GM06990 (cell line): Measurements from ENCODE around the gene TMEM170B.

ENCODE experiments used
- DNase-seq: peaks from one replicate; pipeline ENCODE4 v3.0.0-alpha.2; 2011; ENCODE audit not compliant: insufficient read length; ENCODE audit errors: extremely low read depth
- H3K27me3 ChIP-seq: replicated peaks from 2 replicates; pipeline ENCODE4 v1.6.0; 2011; ENCODE audit warnings: low read length; ENCODE audit not compliant: control insufficient read depth, insufficient read depth
- H3K36me3 ChIP-seq: 2 replicates; pipeline ENCODE4 v1.5.1; 2011; ENCODE audit warnings: low read length; ENCODE audit not compliant: control insufficient read depth, insufficient read depth
- H3K4me3 ChIP-seq: replicated peaks from 2 replicates; pipeline ENCODE4 v1.5.1; 2011; ENCODE audit warnings: low read depth, mild to moderate bottlenecking, control low read depth, low read length
- CTCF ChIP-seq: IDR thresholded peaks from 2 replicates; pipeline ENCODE4 v1.5.1; 2011; ENCODE audit warnings: low read length, control low read depth, mild to moderate bottlenecking, inconsistent platforms; ENCODE audit not compliant: insufficient read depth, poor library complexity, severe bottlenecking

The TMEM170B gene

GRCh38 chr6:11494786-11495564 lies 42.6 kb upstream of the TMEM170B start:
- DNase-seq = no peak
- Histone ChIP-seq H3K4me3 (no peak overlapping the region), H3K36me3 (no peaks in the 10 kb centered on the region), H3K27me3 (no peaks in the 10 kb centered on the region)
- TF ChIP-seq CTCF = no peak

- Histone ChIP-seq H3K36me3 (no peaks in the 10 kb centered on the region), H3K27me3 (no peaks in the 10 kb centered on the region), H3K4me3 (no peak overlapping the region)
- DNase-seq = no peak
- no peak for TF ChIP-seq CTCF
Measured at GRCh38 chr6:11495565-11496145, 41.9 kb upstream of the TMEM170B start.

- Histone ChIP-seq H3K27me3 (no peaks in the 10 kb centered on the region), H3K4me3 (no peak overlapping the region; the same call in 1 of the 2 replicates), H3K36me3 (no peaks in the 10 kb centered on the region)
- no peak for DNase-seq
- TF ChIP-seq CTCF = peak; percentile 81
Measured at GRCh38 chr6:11496152-11497060, 41.1 kb upstream of the TMEM170B start.

- TF ChIP-seq CTCF = no peak
- no peaks in the 10 kb centered on the region for H3K27me3 ChIP-seq
- H3K36me3 ChIP-seq = no peaks in the 10 kb centered on the region
- H3K4me3 ChIP-seq = no peak overlapping the region
- DNase-seq = no peak
Measured at GRCh38 chr6:11497107-11497506, 40.4 kb upstream of the TMEM170B start.

GRCh38 chr6:11497881-11498280 lies 39.7 kb upstream of the TMEM170B start:
- DNase-seq = no peak
- H3K27me3 ChIP-seq = no peaks in the 10 kb centered on the region
- no peak overlapping the region for H3K4me3 ChIP-seq
- no peaks in the 10 kb centered on the region for H3K36me3 ChIP-seq
- TF ChIP-seq CTCF = no peak
